Upper lobe of right lung (tissue), 1 donor: Measurements from ENCODE around the gene LSM8. TPM values are rescaled to one million over a fixed set of nuclear protein-coding genes. Genes with fewer than 3 reads are reported as not detected.
"Not testable (repeated sequence)": the region's sequence is repeated elsewhere in the genome, so short reads cannot be mapped to it uniquely, and the experiment has no call there.

Experiments
- ATAC-seq: fragments of 200-7000 bp; cut with Tn5 transposase; one replicate; pipeline ENCODE4 v1.9.1; 2020; ENCODE audit warnings: mild to moderate bottlenecking, moderate library complexity
- DNase-seq: peaks from one replicate; pipeline ENCODE4 v3.0.0-alpha.2; 2020
- H3K27ac ChIP-seq: fragments of 200-600 bp; one replicate; pipeline ENCODE4 v1.8.0; 2022
- H3K27me3 ChIP-seq: fragments of 200-600 bp; one replicate; pipeline ENCODE4 v1.8.0; 2022; ENCODE audit warnings: mild to moderate bottlenecking
- H3K36me3 ChIP-seq: fragments of 200-600 bp; one replicate; pipeline ENCODE4 v1.8.0; 2022
- H3K4me1 ChIP-seq: fragments of 200-600 bp; one replicate; pipeline ENCODE4 v1.8.0; 2022
- H3K4me3 ChIP-seq: fragments of 200-600 bp; one replicate; pipeline ENCODE4 v1.8.0; 2022; ENCODE audit warnings: mild to moderate bottlenecking
- H3K9me3 ChIP-seq: fragments of 200-600 bp; one replicate; pipeline ENCODE4 v1.8.0; 2022
- intact Hi-C: fragments of 100-400 bp; cut with DNase I; formaldehyde crosslinking; loops from one replicate; pipeline ENCODE4 v1.11.0; 2022
- total RNA-seq: library from RNA; stranded (reverse); fragmentation: NEBNext Ultra II Directional; extraction: Animal tissue kit (Norgen Biotek cat#: 25700); gene quantifications from one replicate; pipeline ENCODE4 v1.2.1, GENCODE V29; 2021
- TF ChIP-seq, protein P1 (sequence below): fragments of 200-600 bp; IDR thresholded peaks from one replicate; pipeline ENCODE4 v1.8.0; 2022; ENCODE audit warnings: antibody characterized with exemption
- donor health status: DM: no; HTN: yes; CAD: no; lungs with severe emphysema.

The LSM8 gene
- total RNA-seq, 1 donor from 2014 or later: 28.3 TPM

DNA sequence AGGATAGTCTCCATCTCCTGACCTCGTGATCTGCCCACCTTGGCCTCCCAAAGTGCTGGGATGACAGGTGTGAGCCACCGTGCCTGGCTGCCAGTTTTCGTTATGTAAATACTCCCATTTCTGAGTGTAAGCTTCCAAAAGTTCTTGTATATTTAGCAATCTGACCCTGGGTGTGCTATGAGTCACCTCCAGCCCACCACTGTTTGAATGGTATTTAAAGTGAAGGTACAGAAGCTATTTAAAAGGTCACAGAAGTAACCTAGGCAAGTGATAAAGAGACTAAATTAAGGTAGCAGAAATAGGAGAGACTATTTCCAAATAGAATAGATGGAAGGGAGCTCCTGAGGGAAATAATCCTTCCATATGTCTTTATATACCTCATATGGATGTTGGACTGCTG lies 36.6 kb downstream of the LSM8 start:
- H3K36me3 ChIP-seq: no peaks in the 10 kb centered on the region
- no peaks in the 10 kb centered on the region for H3K27me3 ChIP-seq
- intact Hi-C loops: no loop called here
- TF ChIP-seq, protein P1, sequence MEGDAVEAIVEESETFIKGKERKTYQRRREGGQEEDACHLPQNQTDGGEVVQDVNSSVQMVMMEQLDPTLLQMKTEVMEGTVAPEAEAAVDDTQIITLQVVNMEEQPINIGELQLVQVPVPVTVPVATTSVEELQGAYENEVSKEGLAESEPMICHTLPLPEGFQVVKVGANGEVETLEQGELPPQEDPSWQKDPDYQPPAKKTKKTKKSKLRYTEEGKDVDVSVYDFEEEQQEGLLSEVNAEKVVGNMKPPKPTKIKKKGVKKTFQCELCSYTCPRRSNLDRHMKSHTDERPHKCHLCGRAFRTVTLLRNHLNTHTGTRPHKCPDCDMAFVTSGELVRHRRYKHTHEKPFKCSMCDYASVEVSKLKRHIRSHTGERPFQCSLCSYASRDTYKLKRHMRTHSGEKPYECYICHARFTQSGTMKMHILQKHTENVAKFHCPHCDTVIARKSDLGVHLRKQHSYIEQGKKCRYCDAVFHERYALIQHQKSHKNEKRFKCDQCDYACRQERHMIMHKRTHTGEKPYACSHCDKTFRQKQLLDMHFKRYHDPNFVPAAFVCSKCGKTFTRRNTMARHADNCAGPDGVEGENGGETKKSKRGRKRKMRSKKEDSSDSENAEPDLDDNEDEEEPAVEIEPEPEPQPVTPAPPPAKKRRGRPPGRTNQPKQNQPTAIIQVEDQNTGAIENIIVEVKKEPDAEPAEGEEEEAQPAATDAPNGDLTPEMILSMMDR: no peak
- H3K27ac ChIP-seq: no peak overlapping the region
- no peak overlapping the region for H3K4me3 ChIP-seq
- no peaks in the 10 kb centered on the region for H3K9me3 ChIP-seq
- DNase-seq: no peak
- no peak for ATAC-seq
- no peaks in the 10 kb centered on the region for H3K4me1 ChIP-seq

GRCh38 chr7:118222591-118222990 lies 38.6 kb downstream of the LSM8 start:
- Histone ChIP-seq H3K36me3 (no peaks in the 10 kb centered on the region), H3K27me3 (no peaks in the 10 kb centered on the region), H3K9me3 (no peaks in the 10 kb centered on the region), H3K4me1 (no peaks in the 10 kb centered on the region), H3K4me3 (no peak overlapping the region), H3K27ac (no peak overlapping the region)
- DNase-seq: no peak
- TF ChIP-seq, protein P1: no peak
- ATAC-seq: no peak
- intact Hi-C loops: no loop called here

DNA sequence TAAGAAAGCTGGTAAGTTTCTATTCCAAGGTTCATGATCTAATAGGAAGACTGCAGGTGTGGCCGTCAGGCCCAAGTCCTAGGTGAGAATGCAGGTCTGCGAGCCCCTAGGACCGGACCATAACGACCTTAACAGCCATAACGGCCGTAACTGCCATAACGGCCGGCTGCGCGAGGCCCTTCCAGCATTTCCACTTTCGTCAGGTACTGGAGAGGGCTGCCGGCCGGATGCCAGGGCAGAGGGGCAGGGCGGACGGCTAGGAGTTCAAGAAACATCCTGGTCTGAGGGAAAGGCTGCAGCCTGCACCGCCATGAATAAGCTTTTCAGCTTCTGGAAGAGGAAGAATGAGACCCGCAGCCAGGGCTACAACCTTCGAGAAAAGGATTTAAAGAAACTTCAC lies 40.6 kb downstream of the LSM8 start, which contains the start of gene ANKRD7:
ANKRD7 (plus strand) TSS at position 184 of the 400 bp plus-strand sequence; CDS start at position 311, 127 bp downstream.
- ATAC-seq: no peak
- DNase-seq: no peak
- H3K4me1 ChIP-seq: no peaks in the 10 kb centered on the region
- H3K4me3 ChIP-seq: no peak within 1 kb of the TSS
- no peaks in the 10 kb centered on the region for H3K9me3 ChIP-seq
- TF ChIP-seq, protein P1: no peak
- no peaks in the 10 kb centered on the region for H3K36me3 ChIP-seq
- intact Hi-C loops: no loop called here
- no peak within 1 kb of the TSS for H3K27ac ChIP-seq
- no peaks in the 10 kb centered on the region for H3K27me3 ChIP-seq

GRCh38 chr7:118232837-118233236 lies 48.9 kb downstream of the LSM8 start:
- no peaks in the 10 kb centered on the region for H3K4me1 ChIP-seq
- no peak for ATAC-seq
- no peaks in the 10 kb centered on the region for H3K9me3 ChIP-seq
- intact Hi-C loops: no loop called here
- no peaks in the 10 kb centered on the region for H3K36me3 ChIP-seq
- no peak overlapping the region for H3K4me3 ChIP-seq
- TF ChIP-seq, protein P1: no peak
- no peak overlapping the region for H3K27ac ChIP-seq
- H3K27me3 ChIP-seq: no peaks in the 10 kb centered on the region
- DNase-seq: no peak

- DNase-seq (no peak), ATAC-seq (no peak)
- no peaks in the 10 kb centered on the region for H3K36me3 ChIP-seq
- intact Hi-C loops: no loop called here
- H3K9me3 ChIP-seq: no peaks in the 10 kb centered on the region
- no peak overlapping the region for H3K4me3 ChIP-seq
- TF ChIP-seq, protein P1: no peak
- no peaks in the 10 kb centered on the region for H3K4me1 ChIP-seq
- no peaks in the 10 kb centered on the region for H3K27me3 ChIP-seq
- H3K27ac ChIP-seq: no peak overlapping the region
Measured at GRCh38 chr7:118233799-118234198, 49.8 kb downstream of the LSM8 start.

DNA sequence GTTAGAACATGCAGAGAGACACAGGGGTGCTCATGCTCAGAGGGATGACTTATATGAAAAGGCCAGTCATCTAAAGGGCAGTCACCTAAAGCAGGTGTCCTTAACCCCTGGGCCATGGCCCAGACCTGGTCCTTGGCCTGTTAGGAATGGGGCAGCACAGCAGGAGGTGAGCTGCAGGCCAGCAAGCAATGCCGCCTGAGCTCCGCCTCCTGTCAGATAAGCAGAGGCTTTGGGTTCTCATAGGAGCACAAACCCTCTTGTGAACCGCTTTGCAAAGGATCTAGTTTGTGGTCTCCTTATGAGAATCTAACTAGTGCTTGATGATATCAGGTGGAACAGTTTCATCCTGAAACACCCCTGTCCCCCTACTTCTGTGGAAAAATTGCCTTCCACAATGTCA lies 55.0 kb downstream of the LSM8 start:
- Histone ChIP-seq H3K36me3 (no peaks in the 10 kb centered on the region), H3K27me3 (no peaks in the 10 kb centered on the region), H3K4me3 (no peak overlapping the region), H3K9me3 (no peaks in the 10 kb centered on the region), H3K27ac (no peak overlapping the region), H3K4me1 (no peaks in the 10 kb centered on the region)
- intact Hi-C loops: no loop called here
- DNase-seq: no peak
- ATAC-seq: no peak
- TF ChIP-seq, protein P1: no peak

DNA sequence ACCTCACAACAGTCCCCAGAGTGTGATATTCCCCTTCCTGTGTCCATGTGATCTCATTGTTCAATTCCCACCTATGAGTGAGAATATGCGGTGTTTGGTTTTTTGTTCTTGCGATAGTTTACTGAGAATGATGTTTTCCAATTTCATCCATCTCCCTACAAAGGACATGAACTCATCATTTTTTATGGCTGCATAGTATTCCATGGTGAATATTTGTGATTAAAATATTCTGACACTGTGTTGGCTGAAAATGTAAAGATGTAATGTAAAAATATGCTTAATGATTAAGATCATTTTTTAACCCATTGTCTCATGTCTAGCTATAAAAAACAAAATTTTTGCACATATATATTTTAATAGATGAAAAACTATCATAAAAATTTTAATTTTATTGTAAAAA lies 56.4 kb downstream of the LSM8 start:
- H3K4me1 ChIP-seq, H3K36me3 ChIP-seq, H3K4me3 ChIP-seq, H3K27ac ChIP-seq, DNase-seq, H3K9me3 ChIP-seq, intact Hi-C loops, H3K27me3 ChIP-seq, ATAC-seq: not testable (repeated sequence)
